HG03521 (cell line): ENCODE measurements around the gene TMEM88.
A peak's percentile ranks its signal among the peaks of the same experiment; 100 is the strongest.

Experiments
- ATAC-seq: cut with Tn5 transposase; IDR thresholded peaks from one replicate; pipeline ENCODE4 v1.9.1; 2021; ENCODE audit warnings: mild to moderate bottlenecking, moderate library complexity; ENCODE audit not compliant: unreplicated experiment

The TMEM88 gene

GRCh38 chr17:7843257-7843535 is 11.7 kb upstream of the TMEM88 start:
- ATAC-seq = peak; percentile 1

DNA sequence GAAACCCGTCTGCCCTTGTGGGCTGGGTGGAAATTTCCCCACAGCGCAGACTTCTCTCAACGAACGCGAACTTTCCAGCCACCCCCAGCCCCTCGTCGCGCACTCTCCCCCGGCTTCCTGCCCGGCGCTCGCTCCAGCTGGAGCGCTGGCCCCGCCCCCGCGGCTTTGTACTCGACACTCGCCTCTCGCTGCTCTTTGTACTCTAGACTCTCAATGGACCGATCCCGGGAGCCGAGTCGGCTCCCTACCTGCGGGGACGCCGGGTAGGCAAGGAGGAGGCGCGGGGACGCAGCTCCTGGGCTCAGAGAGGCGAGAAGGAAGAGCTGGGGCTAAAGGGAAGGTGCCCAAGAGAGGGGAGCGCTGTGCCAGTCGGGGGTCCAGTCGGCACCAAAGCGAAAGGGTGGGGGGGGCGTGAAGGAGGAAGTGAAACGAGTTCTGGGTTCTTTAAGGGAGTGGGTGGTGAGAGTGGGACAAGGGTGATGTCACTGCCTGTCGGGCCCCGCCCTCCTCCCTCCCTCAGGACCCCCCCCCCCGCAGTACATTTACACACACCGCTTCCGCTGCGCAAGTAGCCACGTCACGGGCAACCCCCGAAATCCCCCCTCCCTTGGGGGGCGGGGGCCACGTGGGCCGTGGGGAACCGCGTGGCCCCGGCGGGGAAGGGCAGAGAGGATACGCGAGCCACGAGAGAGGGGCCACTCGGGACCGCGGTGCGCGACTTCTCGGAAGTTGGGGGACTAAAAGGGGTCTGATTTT is 11.2 kb upstream of the TMEM88 start:
- peak; percentile 31 for ATAC-seq

- ATAC-seq = peak; percentile 38
Observed at GRCh38 chr17:7844292-7845154, 10.3 kb upstream of the TMEM88 start.

DNA sequence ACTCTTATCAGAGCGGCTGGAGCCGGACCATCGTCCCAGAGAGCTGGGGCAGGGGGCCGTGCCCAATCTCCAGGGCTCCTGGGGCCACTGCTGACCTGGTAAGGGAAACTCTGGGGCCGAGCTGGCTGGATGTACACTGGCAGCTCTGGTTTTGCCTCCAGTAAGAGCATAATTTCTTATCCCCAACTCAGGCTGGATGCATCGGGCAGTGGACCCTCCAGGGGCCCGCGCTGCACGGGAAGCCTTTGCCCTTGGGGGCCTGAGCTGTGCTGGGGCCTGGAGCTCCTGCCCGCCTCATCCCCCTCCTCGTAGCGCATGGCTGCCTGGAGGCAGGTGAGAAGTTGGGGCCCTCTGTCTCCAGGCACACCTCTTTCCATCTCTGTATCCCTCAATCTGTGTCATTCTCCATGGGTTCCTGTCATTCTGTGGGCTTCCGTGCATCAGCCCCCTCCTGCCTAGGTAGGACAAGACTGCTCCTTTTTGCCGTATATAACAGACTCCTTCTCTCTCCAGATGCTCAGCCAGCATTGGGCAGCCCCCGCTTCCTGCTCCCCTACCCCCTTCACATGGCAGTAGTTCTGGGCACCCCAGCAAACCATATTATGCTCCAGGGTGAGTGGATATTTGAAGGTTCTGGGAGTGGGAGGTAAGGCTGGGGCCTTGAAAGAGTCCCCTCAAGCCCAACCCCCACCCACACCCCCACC is 9.4 kb upstream of the TMEM88 start:
- no peak for ATAC-seq

DNA sequence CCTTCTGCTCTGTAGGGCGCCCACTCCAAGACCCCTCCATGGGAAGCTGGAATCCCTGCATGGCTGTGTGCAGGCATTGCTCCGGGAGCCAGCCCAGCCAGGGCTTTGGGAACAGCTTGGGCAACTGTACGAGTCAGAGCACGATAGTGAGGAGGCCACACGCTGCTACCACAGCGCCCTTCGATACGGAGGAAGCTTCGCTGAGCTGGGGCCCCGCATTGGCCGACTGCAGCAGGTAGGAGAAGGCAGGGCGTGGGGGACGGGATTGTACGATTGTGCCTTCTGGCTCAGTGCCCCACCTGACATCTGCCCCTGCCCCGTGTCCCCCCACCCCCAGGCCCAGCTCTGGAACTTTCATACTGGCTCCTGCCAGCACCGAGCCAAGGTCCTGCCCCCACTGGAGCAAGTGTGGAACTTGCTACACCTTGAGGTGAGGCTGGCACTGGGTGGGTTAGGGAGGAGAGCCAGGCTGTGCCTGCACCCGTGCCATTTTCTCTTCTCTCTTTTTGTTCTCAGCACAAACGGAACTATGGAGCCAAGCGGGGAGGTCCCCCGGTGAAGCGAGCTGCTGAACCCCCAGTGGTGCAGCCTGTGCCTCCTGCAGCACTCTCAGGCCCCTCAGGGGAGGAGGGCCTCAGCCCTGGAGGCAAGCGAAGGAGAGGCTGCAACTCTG is 8.7 kb upstream of the TMEM88 start:
- ATAC-seq = no peak

- ATAC-seq = no peak
Observed at GRCh38 chr17:7846765-7847661, 7.9 kb upstream of the TMEM88 start.

DNA sequence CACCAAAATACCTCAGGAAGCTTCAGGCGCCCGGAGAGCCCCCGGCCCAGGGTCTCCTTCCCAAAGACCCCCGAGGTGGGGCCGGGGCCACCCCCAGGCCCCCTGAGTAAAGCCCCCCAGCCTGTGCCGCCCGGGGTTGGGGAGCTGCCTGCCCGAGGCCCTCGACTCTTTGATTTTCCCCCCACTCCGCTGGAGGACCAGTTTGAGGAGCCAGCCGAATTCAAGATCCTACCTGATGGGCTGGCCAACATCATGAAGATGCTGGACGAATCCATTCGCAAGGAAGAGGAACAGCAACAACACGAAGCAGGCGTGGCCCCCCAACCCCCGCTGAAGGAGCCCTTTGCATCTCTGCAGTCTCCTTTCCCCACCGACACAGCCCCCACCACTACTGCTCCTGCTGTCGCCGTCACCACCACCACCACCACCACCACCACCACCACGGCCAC is 6.7 kb upstream of the TMEM88 start:
- no peak for ATAC-seq

GRCh38 chr17:7848739-7849129 is 6.1 kb upstream of the TMEM88 start:
- ATAC-seq = no peak

DNA sequence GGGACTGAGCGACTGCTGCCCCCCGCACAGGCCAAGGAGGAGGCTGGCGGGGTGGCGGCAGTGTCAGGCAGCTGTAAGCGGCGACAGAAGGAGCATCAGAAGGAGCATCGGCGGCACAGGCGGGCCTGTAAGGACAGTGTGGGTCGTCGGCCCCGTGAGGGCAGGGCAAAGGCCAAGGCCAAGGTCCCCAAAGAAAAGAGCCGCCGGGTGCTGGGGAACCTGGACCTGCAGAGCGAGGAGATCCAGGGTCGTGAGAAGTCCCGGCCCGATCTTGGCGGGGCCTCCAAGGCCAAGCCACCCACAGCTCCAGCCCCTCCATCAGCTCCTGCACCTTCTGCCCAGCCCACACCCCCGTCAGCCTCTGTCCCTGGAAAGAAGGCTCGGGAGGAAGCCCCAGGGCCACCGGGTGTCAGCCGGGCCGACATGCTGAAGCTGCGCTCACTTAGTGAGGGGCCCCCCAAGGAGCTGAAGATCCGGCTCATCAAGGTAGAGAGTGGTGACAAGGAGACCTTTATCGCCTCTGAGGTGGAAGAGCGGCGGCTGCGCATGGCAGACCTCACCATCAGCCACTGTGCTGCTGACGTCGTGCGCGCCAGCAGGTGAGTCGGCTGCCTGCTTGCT is 5.6 kb upstream of the TMEM88 start:
- no peak for ATAC-seq

DNA sequence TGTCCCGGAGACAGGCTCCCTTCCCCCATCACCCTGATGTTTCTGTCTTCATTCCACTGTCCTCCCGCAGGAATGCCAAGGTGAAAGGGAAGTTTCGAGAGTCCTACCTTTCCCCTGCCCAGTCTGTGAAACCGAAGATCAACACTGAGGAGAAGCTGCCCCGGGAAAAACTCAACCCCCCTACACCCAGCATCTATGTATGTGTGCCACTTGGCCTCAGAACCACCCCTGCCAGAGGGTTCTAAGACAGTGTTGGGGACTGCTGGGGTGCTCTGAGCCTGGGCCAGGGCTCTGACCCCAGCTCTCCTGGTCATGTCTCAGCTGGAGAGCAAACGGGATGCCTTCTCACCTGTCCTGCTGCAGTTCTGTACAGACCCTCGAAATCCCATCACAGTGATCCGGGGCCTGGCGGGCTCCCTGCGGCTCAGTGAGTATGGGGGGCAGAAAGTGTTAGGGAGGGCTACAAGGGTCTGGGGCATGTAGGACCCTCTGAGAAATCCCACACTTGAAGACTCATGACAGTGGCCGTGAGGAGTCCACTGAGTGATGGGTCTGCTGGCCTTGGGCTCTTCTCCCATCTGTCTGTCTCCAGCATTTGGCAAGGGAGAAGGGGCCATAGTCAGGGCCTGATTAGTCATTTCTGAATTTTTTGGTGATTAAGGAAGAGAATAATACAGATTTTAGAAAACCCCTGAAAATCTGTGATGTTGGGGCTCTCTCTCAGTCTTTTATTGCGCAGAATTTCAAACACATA is 4.9 kb upstream of the TMEM88 start:
- no peak for ATAC-seq

DNA sequence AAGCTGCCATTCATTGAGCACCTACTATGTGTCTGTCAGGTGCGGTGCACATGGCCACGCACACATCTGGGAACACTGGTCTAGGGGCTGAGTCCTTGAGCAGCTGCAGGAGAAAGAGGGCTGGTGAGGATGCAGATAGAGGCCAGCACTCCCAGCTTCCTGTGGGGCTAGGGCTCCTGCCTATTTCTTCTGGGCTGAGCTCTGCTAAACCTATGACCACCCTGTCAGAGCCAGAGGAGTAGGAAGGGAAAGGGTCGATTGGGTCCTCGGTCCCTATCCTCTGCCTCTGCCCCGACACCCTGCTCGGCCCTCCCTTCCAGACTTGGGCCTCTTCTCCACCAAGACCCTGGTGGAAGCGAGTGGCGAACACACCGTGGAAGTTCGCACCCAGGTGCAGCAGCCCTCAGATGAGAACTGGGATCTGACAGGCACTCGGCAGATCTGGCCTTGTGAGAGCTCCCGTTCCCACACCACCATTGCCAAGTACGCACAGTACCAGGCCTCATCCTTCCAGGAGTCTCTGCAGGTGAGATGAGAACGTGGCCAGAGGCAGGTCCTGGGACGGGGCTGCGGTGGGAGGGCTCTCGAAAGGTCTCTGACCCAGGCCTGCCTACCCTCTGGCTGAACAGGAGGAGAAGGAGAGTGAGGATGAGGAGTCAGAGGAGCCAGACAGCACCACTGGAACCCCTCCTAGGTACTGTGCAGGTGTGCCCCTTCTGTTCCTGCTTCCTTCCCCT is 4.0 kb upstream of the TMEM88 start:
- ATAC-seq = peak; percentile 6

DNA sequence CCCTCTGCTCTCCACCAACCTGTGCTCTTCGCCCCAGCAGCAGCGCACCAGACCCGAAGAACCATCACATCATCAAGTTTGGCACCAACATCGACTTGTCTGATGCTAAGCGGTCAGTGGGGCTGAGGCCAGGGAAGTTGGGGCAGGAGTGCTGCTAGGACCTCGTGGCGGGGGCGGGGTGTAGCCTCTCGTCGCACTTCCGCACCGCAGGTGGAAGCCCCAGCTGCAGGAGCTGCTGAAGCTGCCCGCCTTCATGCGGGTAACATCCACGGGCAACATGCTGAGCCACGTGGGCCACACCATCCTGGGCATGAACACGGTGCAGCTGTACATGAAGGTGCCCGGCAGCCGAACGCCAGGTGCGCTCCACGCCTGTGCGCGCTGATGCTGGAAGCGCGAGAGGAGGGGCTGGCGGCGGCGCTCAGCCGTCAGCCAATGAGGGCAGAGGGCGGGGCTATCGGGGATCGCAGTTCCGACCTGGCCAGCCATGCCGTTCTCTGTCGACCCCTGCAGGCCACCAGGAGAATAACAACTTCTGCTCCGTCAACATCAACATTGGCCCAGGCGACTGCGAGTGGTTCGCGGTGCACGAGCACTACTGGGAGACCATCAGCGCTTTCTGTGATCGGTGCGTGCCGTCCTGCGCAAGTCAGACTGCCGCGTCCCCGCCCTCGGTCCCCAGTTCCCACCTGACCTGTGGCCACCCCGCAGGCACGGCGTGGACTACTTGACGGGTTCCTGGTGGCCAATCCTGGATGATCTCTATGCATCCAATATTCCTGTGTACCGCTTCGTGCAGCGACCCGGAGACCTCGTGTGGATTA is 3.2 kb upstream of the TMEM88 start:
- peak; percentile 74 for ATAC-seq

- ATAC-seq = no peak
Observed at GRCh38 chr17:7852262-7852670, 2.6 kb upstream of the TMEM88 start.

DNA sequence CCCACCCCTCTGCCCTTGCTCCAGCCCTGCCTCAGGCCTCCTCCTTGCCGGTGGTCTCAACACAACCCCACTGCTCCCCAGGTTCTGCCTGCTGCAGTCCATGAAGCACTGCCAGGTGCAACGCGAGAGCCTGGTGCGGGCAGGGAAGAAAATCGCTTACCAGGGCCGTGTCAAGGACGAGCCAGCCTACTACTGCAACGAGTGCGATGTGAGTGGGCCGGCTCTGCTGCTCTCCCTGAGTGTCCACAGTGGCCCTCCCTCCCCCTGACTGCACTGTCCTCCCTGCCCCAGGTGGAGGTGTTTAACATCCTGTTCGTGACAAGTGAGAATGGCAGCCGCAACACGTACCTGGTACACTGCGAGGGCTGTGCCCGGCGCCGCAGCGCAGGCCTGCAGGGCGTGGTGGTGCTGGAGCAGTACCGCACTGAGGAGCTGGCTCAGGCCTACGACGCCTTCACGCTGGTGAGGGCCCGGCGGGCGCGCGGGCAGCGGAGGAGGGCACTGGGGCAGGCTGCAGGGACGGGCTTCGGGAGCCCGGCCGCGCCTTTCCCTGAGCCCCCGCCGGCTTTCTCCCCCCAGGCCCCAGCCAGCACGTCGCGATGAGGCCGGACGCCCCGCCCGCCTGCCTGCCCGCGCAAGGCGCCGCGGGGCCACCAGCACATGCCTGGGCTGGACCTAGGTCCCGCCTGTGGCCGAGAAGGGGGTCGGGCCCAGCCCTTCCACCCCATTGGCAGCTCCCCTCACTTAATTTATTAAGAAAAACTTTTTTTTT is 1.8 kb upstream of the TMEM88 start:
- ATAC-seq = no peak

DNA sequence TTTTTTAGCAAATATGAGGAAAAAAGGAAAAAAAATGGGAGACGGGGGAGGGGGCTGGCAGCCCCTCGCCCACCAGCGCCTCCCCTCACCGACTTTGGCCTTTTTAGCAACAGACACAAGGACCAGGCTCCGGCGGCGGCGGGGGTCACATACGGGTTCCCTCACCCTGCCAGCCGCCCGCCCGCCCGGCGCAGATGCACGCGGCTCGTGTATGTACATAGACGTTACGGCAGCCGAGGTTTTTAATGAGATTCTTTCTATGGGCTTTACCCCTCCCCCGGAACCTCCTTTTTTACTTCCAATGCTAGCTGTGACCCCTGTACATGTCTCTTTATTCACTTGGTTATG is 1.2 kb upstream of the TMEM88 start:
- ATAC-seq = no peak

- no peak for ATAC-seq
Observed at GRCh38 chr17:7854078-7854777, 638 bp upstream of the TMEM88 start.
